GM12878 (cell line): Measurements from ENCODE around the gene C19orf12. TPM values are rescaled to one million over a fixed set of nuclear protein-coding genes. Genes with fewer than 3 reads are reported as not detected.
A peak's percentile ranks its signal among the peaks of the same experiment; 100 is the strongest.

Source experiments
- CBX5 ChIP-seq: sonication (generic); IDR thresholded peaks from 2 replicates; pipeline ENCODE4 v1.6.1; 2016; ENCODE audit warnings: low read depth, moderate library complexity, mild to moderate bottlenecking, inconsistent platforms
- E2F4 ChIP-seq: IDR thresholded peaks from 2 replicates; pipeline ENCODE4 v1.6.1; 2012; ENCODE audit warnings: low read depth, low read length, improper control_type of control experiment
- E2F8 ChIP-seq: fragments of 450-650 bp; IDR thresholded peaks from 2 replicates; pipeline ENCODE4 v1.6.1; 2018; ENCODE audit warnings: mild to moderate bottlenecking, low read depth, moderate library complexity; ENCODE audit not compliant: partially characterized antibody
- GATAD2B ChIP-seq: fragments of 450-650 bp; conservative IDR thresholded peaks from 2 replicates; pipeline ENCODE4 v1.6.1; 2017; ENCODE audit warnings: low read depth, mild to moderate bottlenecking, moderate library complexity
- IKZF2 ChIP-seq, 2 experiments: fragments of 450-650 bp; IDR thresholded peaks; 2 replicates each; pipeline ENCODE4 v1.6.1; 2017; ENCODE audit warnings: mild to moderate bottlenecking in 2 of 2, moderate library complexity in 2 of 2
- MEF2B ChIP-seq: fragments of 450-650 bp; IDR thresholded peaks from 2 replicates; pipeline ENCODE4 v1.6.1; 2018; ENCODE audit warnings: mild to moderate bottlenecking, moderate library complexity; ENCODE audit not compliant: partially characterized antibody, poor library complexity, severe bottlenecking
- MLLT1 ChIP-seq: fragments of 450-650 bp; IDR thresholded peaks from 2 replicates; pipeline ENCODE4 v1.6.1; 2016; ENCODE audit warnings: mild to moderate bottlenecking
- MTA2 ChIP-seq: fragments of 450-650 bp; IDR thresholded peaks from 2 replicates; pipeline ENCODE4 v1.6.1; 2016; ENCODE audit warnings: low read depth, mild to moderate bottlenecking, moderate library complexity
- MTA3 ChIP-seq: IDR thresholded peaks from 2 replicates; pipeline ENCODE4 v1.6.1; 2012; ENCODE audit warnings: low read length, inconsistent platforms, borderline replicate concordance
- NKRF ChIP-seq: fragments of 450-650 bp; conservative IDR thresholded peaks from 2 replicates; pipeline ENCODE4 v1.6.1; 2017; ENCODE audit warnings: mild to moderate bottlenecking, moderate library complexity
- PBX3 ChIP-seq: IDR thresholded peaks from 2 replicates; pipeline ENCODE4 v1.6.1; 2011; ENCODE audit warnings: mild to moderate bottlenecking, low read depth, low read length, moderate library complexity; ENCODE audit not compliant: insufficient replicate concordance
- POU2F2 ChIP-seq: IDR thresholded peaks from 3 replicates; pipeline ENCODE4 v1.6.1; 2011; ENCODE audit warnings: low read depth, mild to moderate bottlenecking, low read length, borderline replicate concordance
- SMARCA5 ChIP-seq: fragments of 450-650 bp; IDR thresholded peaks from 2 replicates; pipeline ENCODE4 v1.6.1; 2017; ENCODE audit warnings: mild to moderate bottlenecking
- SMC3 ChIP-seq: IDR thresholded peaks from 2 replicates; pipeline ENCODE4 v1.6.1; 2011; ENCODE audit warnings: low read length, improper control_type of control experiment, borderline replicate concordance
- ZNF687 ChIP-seq: fragments of 450-650 bp; IDR thresholded peaks from 2 replicates; pipeline ENCODE4 v1.6.1; 2017; ENCODE audit warnings: mild to moderate bottlenecking, moderate library complexity
- polyA plus RNA-seq, 11 experiments: library from polyadenylated mRNA; depleted of rRNA in 4 of 11; unstranded in 6 of 11; stranded (reverse) in 5 of 11; fragments of >200 nt; fragmentation: Nextera tagmentation in 4 of 11; fragmentation: Illumina TruSeq in 1 of 11; extraction: Ambion mirVana in 4 of 11; extraction: Trizol in 1 of 11; gene quantifications; 1 replicate in 1 of 11; 2 replicates in 10 of 11; pipeline versions ENCODE4 v1.2.1 to v1.2.3, GENCODE V29; 2011 to 2016; ENCODE audit warnings: inconsistent platforms in 2 of 11, missing spikeins in 2 of 11, low read depth in 1 of 11
- total RNA-seq, 4 experiments: library from RNA; depleted of rRNA in 3 of 4; stranded (reverse); fragments of >200 nt in 3 of 4; fragmentation: Illumina TruSeq in 1 of 4; extraction: Trizol in 1 of 4; gene quantifications; 2 replicates each; pipeline versions ENCODE4 v1.2.1 to v1.2.3, GENCODE V29; 2013 to 2021

Gene C19orf12
- total and polyA plus RNA-seq, 10 of the 15 experiments (the other 5 are each of a cell fraction or from before 2014, with no cell fraction given), result 2.3 to 23.5 (median 20.3) TPM

- TF ChIP-seq E2F8, result no peak
- TF ChIP-seq SMARCA5, result no peak
- TF ChIP-seq POU2F2, result no peak
- TF ChIP-seq SMC3, result peak; percentile 15; the same call in 1 of the 2 replicates
- TF ChIP-seq MTA2, result 0 out of 2 replicates have a peak, but pooled peaks have one; percentile 15
- no peak for TF ChIP-seq CBX5
- no peak for TF ChIP-seq MTA3
- no peak for TF ChIP-seq NKRF
- TF ChIP-seq GATAD2B, result 0 out of 2 replicates have a peak, but pooled peaks have one; percentile 23
- peak; percentile 69 for TF ChIP-seq ZNF687
- no peak for TF ChIP-seq PBX3
- TF ChIP-seq MLLT1, result no peak
- no peak for TF ChIP-seq MEF2B
- TF ChIP-seq E2F4, result no peak
- peak; percentile 27 to 39; a peak in 1 of 4 replicates for TF ChIP-seq IKZF2 (IDR thresholded peaks at IDR 0.05)
Observed at GRCh38 chr19:29667901-29668341, 47.1 kb downstream of the C19orf12 start (continued).
